ENCODE measurements around the gene PGLYRP2. TPM values are rescaled to one million over a fixed set of nuclear protein-coding genes. Genes with fewer than 3 reads are reported as not detected.

PGLYRP2 gene
- total and polyA plus RNA-seq, 2 of the 13 experiments (the other 11 are each of a cell fraction or from before 2014, with no cell fraction given): 0.04 to 1.0 TPM

DNA sequence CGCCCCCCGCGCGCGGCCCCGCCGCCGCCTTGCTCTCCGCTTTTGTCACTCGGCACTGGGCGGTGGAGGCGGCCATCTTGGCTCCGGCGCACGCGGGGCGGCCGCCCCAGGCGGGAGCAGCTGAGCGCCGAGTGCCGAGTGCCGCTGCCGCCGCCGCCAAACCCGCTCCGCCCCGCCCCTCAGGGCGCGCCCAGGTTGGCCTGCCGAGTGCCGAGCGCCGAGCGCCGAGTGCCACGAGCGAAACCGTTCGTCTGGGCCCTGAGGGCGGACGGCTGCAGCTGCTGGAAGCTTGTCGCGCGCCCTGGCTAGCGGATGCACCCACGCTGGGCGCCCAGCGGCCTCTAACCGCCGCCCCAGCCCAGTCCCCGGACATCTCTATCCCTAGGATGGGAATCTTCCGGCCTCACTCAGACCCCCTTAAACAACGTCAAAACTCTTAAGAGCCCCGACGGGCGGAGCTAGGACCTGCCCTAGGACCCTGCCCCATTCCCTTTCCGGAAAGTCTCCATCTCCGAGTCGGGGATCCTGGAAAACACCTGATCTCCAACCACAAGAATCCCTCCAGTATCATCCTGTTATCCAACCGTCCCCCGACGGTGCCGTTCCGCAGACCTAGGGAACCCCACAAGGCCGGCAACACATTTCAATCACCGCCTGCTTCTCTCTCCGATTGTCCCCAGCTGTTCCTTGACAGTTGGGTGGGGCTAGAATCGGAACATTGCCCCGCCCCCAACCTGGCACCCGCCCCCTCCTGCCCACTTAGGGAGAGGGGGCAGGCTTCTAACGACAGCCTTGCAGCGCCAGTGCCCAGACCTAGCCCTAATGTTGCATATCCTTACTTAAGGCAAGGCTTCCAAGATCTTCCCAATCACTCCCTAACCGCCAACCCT, 46.4 kb downstream of the PGLYRP2 start (continued):
- TF ChIP-seq, protein P1, sequence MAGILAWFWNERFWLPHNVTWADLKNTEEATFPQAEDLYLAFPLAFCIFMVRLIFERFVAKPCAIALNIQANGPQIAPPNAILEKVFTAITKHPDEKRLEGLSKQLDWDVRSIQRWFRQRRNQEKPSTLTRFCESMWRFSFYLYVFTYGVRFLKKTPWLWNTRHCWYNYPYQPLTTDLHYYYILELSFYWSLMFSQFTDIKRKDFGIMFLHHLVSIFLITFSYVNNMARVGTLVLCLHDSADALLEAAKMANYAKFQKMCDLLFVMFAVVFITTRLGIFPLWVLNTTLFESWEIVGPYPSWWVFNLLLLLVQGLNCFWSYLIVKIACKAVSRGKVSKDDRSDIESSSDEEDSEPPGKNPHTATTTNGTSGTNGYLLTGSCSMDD (CRISPR knock-in tag; IDR thresholded peaks at IDR 0.05): no peak
- TF ChIP-seq, protein P2, sequence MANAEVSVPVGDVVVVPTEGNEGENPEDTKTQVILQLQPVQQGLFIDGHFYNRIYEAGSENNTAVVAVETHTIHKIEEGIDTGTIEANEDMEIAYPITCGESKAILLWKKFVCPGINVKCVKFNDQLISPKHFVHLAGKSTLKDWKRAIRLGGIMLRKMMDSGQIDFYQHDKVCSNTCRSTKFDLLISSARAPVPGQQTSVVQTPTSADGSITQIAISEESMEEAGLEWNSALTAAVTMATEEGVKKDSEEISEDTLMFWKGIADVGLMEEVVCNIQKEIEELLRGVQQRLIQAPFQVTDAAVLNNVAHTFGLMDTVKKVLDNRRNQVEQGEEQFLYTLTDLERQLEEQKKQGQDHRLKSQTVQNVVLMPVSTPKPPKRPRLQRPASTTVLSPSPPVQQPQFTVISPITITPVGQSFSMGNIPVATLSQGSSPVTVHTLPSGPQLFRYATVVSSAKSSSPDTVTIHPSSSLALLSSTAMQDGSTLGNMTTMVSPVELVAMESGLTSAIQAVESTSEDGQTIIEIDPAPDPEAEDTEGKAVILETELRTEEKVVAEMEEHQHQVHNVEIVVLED (CRISPR knock-in tag; IDR thresholded peaks at IDR 0.05; ENCODE audit: borderline replicate concordance): peak; percentile 64; the same call in 1 of the 2 replicates
- TF ChIP-seq KLF16 (CRISPR knock-in tag; IDR thresholded peaks at IDR 0.05): peak in 1 of 2 experiments; percentile 35; a peak in 1 of 4 replicates
- no peak for TF ChIP-seq ZNF335 (CRISPR knock-in tag; IDR thresholded peaks at IDR 0.05)
- peak; percentile 42; the same call in 1 of the 2 replicates for TF ChIP-seq YEATS2 (CRISPR knock-in tag; IDR thresholded peaks at IDR 0.05; ENCODE audit: borderline replicate concordance)
- no peak for TF ChIP-seq ZNF224 (CRISPR knock-in tag; IDR thresholded peaks at IDR 0.05)
- TF ChIP-seq ZNF432 (CRISPR knock-in tag; IDR thresholded peaks at IDR 0.05; ENCODE audit: borderline replicate concordance): no peak
- TF ChIP-seq FOXO1 (CRISPR knock-in tag; IDR thresholded peaks at IDR 0.05): 0 out of 2 replicates have a peak, but pooled peaks have one; percentile 14
- TF ChIP-seq ONECUT2 (CRISPR knock-in tag; IDR thresholded peaks at IDR 0.05): no peak
- peak; percentile 97 for TF ChIP-seq TGIF2 (CRISPR knock-in tag; IDR thresholded peaks at IDR 0.05)
- no peak for TF ChIP-seq ZNF598 (CRISPR knock-in tag; IDR thresholded peaks at IDR 0.05; ENCODE audit: borderline replicate concordance)
- TF ChIP-seq POLR2AphosphoS5 (IDR thresholded peaks at IDR 0.05; ENCODE audit: low read depth, low read length): 0 out of 2 replicates have a peak, but pooled peaks have one; percentile 28
- no peak for TF ChIP-seq MAFG (CRISPR knock-in tag; IDR thresholded peaks at IDR 0.05)
- TF ChIP-seq, protein P3, sequence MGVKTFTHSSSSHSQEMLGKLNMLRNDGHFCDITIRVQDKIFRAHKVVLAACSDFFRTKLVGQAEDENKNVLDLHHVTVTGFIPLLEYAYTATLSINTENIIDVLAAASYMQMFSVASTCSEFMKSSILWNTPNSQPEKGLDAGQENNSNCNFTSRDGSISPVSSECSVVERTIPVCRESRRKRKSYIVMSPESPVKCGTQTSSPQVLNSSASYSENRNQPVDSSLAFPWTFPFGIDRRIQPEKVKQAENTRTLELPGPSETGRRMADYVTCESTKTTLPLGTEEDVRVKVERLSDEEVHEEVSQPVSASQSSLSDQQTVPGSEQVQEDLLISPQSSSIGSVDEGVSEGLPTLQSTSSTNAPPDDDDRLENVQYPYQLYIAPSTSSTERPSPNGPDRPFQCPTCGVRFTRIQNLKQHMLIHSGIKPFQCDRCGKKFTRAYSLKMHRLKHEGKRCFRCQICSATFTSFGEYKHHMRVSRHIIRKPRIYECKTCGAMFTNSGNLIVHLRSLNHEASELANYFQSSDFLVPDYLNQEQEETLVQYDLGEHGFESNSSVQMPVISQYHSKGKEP (CRISPR knock-in tag; IDR thresholded peaks at IDR 0.05): 0 out of 2 replicates have a peak, but pooled peaks have one; percentile 60
- TF ChIP-seq ZNF251 (CRISPR knock-in tag; IDR thresholded peaks at IDR 0.05): no peak
- TF ChIP-seq HCFC1 (IDR thresholded peaks at IDR 0.05; ENCODE audit: low read depth, low read length): peak; percentile 67; the same call in 1 of the 2 replicates
- TF ChIP-seq CHD2 (IDR thresholded peaks at IDR 0.05; ENCODE audit: low read depth, low read length): no peak
- no peak for TF ChIP-seq ZNF33A (CRISPR knock-in tag; IDR thresholded peaks at IDR 0.05; ENCODE audit: borderline replicate concordance)
- no peak for TF ChIP-seq MATR3 (CRISPR knock-in tag; IDR thresholded peaks at IDR 0.05)
- TF ChIP-seq ZNF235 (CRISPR knock-in tag; IDR thresholded peaks at IDR 0.05; ENCODE audit: borderline replicate concordance): no peak; the same call in 1 of the 2 replicates
- TF ChIP-seq ZNF3 (CRISPR knock-in tag; IDR thresholded peaks at IDR 0.05): no peak
- TF ChIP-seq ZNF607 (CRISPR knock-in tag; IDR thresholded peaks at IDR 0.05; ENCODE audit: borderline replicate concordance): no peak; the same call in 1 of the 2 replicates
- TF ChIP-seq AGO2 (optimal IDR thresholded peaks at IDR 0.05; ENCODE audit: low read depth, low read length): peak; percentile 47
- TF ChIP-seq SCMH1 (CRISPR knock-in tag; IDR thresholded peaks at IDR 0.05; ENCODE audit: borderline replicate concordance): no peak
- TF ChIP-seq HDAC1 (CRISPR knock-in tag; IDR thresholded peaks at IDR 0.05): peak; percentile 50; the same call in 1 of the 2 replicates
